GM23338 (cell line): ENCODE measurements around the gene AKAP1. TPM values are rescaled to one million over a fixed set of nuclear protein-coding genes. Genes with fewer than 3 reads are reported as not detected.
A peak's percentile ranks its signal among the peaks of the same experiment; 100 is the strongest.

Experiments
- ATAC-seq: fragments of 200-7000 bp; cut with Tn5 transposase; 3 replicates; pipeline ENCODE4 v1.9.1; 2020
- DNase-seq: peaks from one replicate; pipeline ENCODE4 v3.0.0-alpha.2; 2015; ENCODE audit warnings: low spot score
- H2AFZ ChIP-seq: fragments of 200-600 bp; sonication (generic); 2 replicates; pipeline ENCODE4 v1.8.0; 2016; ENCODE audit warnings: antibody characterized with exemption, mild to moderate bottlenecking, moderate library complexity
- H3F3A ChIP-seq: fragments of 200-600 bp; sonication (generic); replicated peaks from 2 replicates; pipeline ENCODE4 v1.8.0; 2017; ENCODE audit warnings: antibody characterized with exemption, mixed run types, low read depth
- H3K27ac ChIP-seq: fragments of 200-600 bp; sonication (generic); 2 replicates; pipeline ENCODE4 v1.6.1; 2016; ENCODE audit warnings: low read depth
- H3K27me3 ChIP-seq: fragments of 200-600 bp; sonication (generic); 2 replicates; pipeline ENCODE4 v1.8.0; 2016; ENCODE audit warnings: mild to moderate bottlenecking, mixed run types, moderate library complexity; ENCODE audit not compliant: insufficient read depth
- H3K36me3 ChIP-seq: fragments of 200-600 bp; sonication (generic); 2 replicates; pipeline ENCODE4 v1.8.0; 2016; ENCODE audit warnings: mild to moderate bottlenecking; ENCODE audit not compliant: insufficient read depth
- H3K4me1 ChIP-seq: fragments of 200-600 bp; sonication (generic); 2 replicates; pipeline ENCODE4 v1.8.0; 2016; ENCODE audit warnings: mild to moderate bottlenecking, moderate library complexity; ENCODE audit not compliant: insufficient read depth
- H3K4me2 ChIP-seq: fragments of 200-600 bp; sonication (generic); 2 replicates; pipeline ENCODE4 v1.7.1; 2017; ENCODE audit warnings: mixed run types
- H3K4me3 ChIP-seq: fragments of 200-600 bp; sonication (generic); 2 replicates; pipeline ENCODE4 v1.6.1; 2016; ENCODE audit warnings: mixed run types
- H3K79me2 ChIP-seq: fragments of 200-600 bp; sonication (generic); replicated peaks from 2 replicates; pipeline ENCODE4 v1.8.0; 2017; ENCODE audit warnings: mild to moderate bottlenecking; ENCODE audit not compliant: insufficient read depth
- H3K9me2 ChIP-seq: fragments of 200-600 bp; sonication (generic); 2 replicates; pipeline ENCODE4 v1.8.0; 2017; ENCODE audit not compliant: insufficient read depth
- H4K20me1 ChIP-seq: fragments of 200-600 bp; sonication (generic); replicated peaks from 2 replicates; pipeline ENCODE4 v1.8.0; 2017; ENCODE audit warnings: mild to moderate bottlenecking; ENCODE audit not compliant: insufficient read depth
- H3K27ac Mint-ChIP-seq: 2 replicates; pipeline ENCODE4 v1.8.0; 2020; ENCODE audit warnings: inconsistent platforms, mild to moderate bottlenecking, moderate library complexity, mixed read lengths
- H3K27me3 Mint-ChIP-seq: 3 replicates; pipeline ENCODE4 v1.8.0; 2022; ENCODE audit warnings: low read depth, mild to moderate bottlenecking, moderate library complexity, mixed read lengths, inconsistent platforms; ENCODE audit not compliant: insufficient read depth, poor library complexity
- H3K36me3 Mint-ChIP-seq: 3 replicates; pipeline ENCODE4 v1.8.0; 2021; ENCODE audit warnings: low read depth, mild to moderate bottlenecking, inconsistent platforms, moderate library complexity, mixed read lengths
- H3K4me1 Mint-ChIP-seq: 3 replicates; pipeline ENCODE4 v1.8.0; 2020; ENCODE audit warnings: mild to moderate bottlenecking, inconsistent platforms, mixed read lengths
- H3K4me3 Mint-ChIP-seq: 3 replicates; pipeline ENCODE4 v1.8.0; 2021; ENCODE audit warnings: moderate library complexity, mild to moderate bottlenecking, inconsistent platforms, mixed read lengths
- H3K9me3 Mint-ChIP-seq: 3 replicates; pipeline ENCODE4 v1.8.0; 2020; ENCODE audit warnings: moderate library complexity, mild to moderate bottlenecking, inconsistent platforms, mixed read lengths
- CREB1 ChIP-seq: fragments of 250-450 bp; sonication (Bioruptor Pico); IDR thresholded peaks from 2 replicates; pipeline ENCODE4 v1.5.0; 2020; ENCODE audit warnings: low read depth, mild to moderate bottlenecking, moderate library complexity
- CTCF ChIP-seq, 2 experiments: fragments of 200-600 bp in 1 of 2; sonication (generic) in 1 of 2; conservative IDR thresholded peaks; 2 replicates each; pipeline versions ENCODE4 v1.5.1 to v1.6.1; 2016 to 2017; ENCODE audit warnings: antibody characterized with exemption in 2 of 2, low read depth in 2 of 2, mild to moderate bottlenecking in 2 of 2, moderate library complexity in 1 of 2
- JUNB ChIP-seq: IDR thresholded peaks from one replicate; pipeline ENCODE4 v1.6.1; 2016; ENCODE audit warnings: antibody characterized with exemption; ENCODE audit not compliant: unreplicated experiment
- NANOG ChIP-seq: IDR thresholded peaks from 2 replicates; pipeline ENCODE4 v1.6.1; 2016; ENCODE audit warnings: antibody characterized with exemption, borderline replicate concordance
- POLR2AphosphoS5 ChIP-seq: IDR thresholded peaks from 2 replicates; pipeline ENCODE4 v1.6.1; 2016; ENCODE audit warnings: antibody characterized with exemption, low read depth
- STAT1 ChIP-seq: IDR thresholded peaks from one replicate; pipeline ENCODE4 v1.6.1; 2016; ENCODE audit warnings: antibody characterized with exemption; ENCODE audit not compliant: unreplicated experiment
- ZNF114 ChIP-seq: fragments of 250-450 bp; sonication (Bioruptor Pico); IDR thresholded peaks from 2 replicates; pipeline ENCODE4 v1.5.0; 2020; ENCODE audit warnings: mild to moderate bottlenecking, moderate library complexity
- ZNF462 ChIP-seq: fragments of 250-450 bp; sonication (Bioruptor Pico); IDR thresholded peaks from 2 replicates; pipeline ENCODE4 v1.5.0; 2020; ENCODE audit warnings: mild to moderate bottlenecking, moderate library complexity
- polyA plus RNA-seq: library from polyadenylated mRNA; unstranded; fragments of >200 nt; fragmentation: Nextera tagmentation; extraction: Ambion mirVana; gene quantifications from 2 replicates; pipeline ENCODE4 v1.2.1, GENCODE V29; 2016
- total RNA-seq: library from RNA; depleted of rRNA; stranded (reverse); fragments of >200 nt; shearing (Covaris generic); gene quantifications from 2 replicates; pipeline ENCODE4 v1.2.3, GENCODE V29; 2014
- TF ChIP-seq, protein P1 (sequence below): IDR thresholded peaks from 2 replicates; pipeline ENCODE4 v1.6.1; 2016; ENCODE audit warnings: antibody characterized with exemption

Gene AKAP1
- total and polyA plus RNA-seq, 2 experiments from 2014 or later, result 19.6 to 45.9 TPM

- Histone ChIP-seq H4K20me1 (no peaks in the 10 kb centered on the region), H3F3A (peaks cover 8% of the 10 kb centered on the region; the same call in 1 of the 2 replicates), H3K9me2 (no peaks in the 10 kb centered on the region), H3K4me2 (no peak overlapping the region), H3K36me3 (no peaks in the 10 kb centered on the region), H3K27me3 (no peaks in the 10 kb centered on the region), H3K27ac (no peak overlapping the region), H3K79me2 (no peaks in the 10 kb centered on the region), H2AFZ (peak overlapping the region; percentile 95), H3K4me1 (peaks cover 27% of the 10 kb centered on the region), H3K4me3 (no peak overlapping the region)
- Mint-ChIP-seq H3K4me1 (peaks cover 35% of the 10 kb centered on the region), H3K4me3 (no peak overlapping the region), H3K9me3 (peaks cover 3% of the 10 kb centered on the region; the same call in 1 of the 3 replicates), H3K27ac (no peak overlapping the region), H3K27me3 (peaks cover 7% of the 10 kb centered on the region), H3K36me3 (peaks cover 3% of the 10 kb centered on the region; the same call in 2 of the 3 replicates)
- DNase-seq (no peak), ATAC-seq (no peak)
- TF ChIP-seq NANOG (no peak), ZNF462 (CRISPR knock-in tag) (no peak), STAT1 (no peak)
Observed at GRCh38 chr17:57135026-57135788, 50.2 kb downstream of the AKAP1 start.

GRCh38 chr17:57135789-57136291, 50.8 kb downstream of the AKAP1 start:
- Mint-ChIP-seq H3K36me3 (peaks cover 3% of the 10 kb centered on the region; the same call in 2 of the 3 replicates), H3K9me3 (peaks cover 3% of the 10 kb centered on the region; the same call in 1 of the 3 replicates), H3K27ac (no peak overlapping the region), H3K4me1 (peaks cover 35% of the 10 kb centered on the region), H3K4me3 (no peak overlapping the region), H3K27me3 (peaks cover 7% of the 10 kb centered on the region)
- Histone ChIP-seq H3K4me2 (0 out of 2 replicates have a peak overlapping the region, but pooled peaks have one; percentile 38), H3K79me2 (no peaks in the 10 kb centered on the region), H2AFZ (peak overlapping the region; percentile 95), H3K4me3 (no peak overlapping the region), H3F3A (peaks cover 8% of the 10 kb centered on the region; the same call in 1 of the 2 replicates), H4K20me1 (no peaks in the 10 kb centered on the region), H3K27ac (no peak overlapping the region), H3K27me3 (no peaks in the 10 kb centered on the region), H3K9me2 (no peaks in the 10 kb centered on the region), H3K36me3 (no peaks in the 10 kb centered on the region), H3K4me1 (peaks cover 27% of the 10 kb centered on the region)
- ATAC-seq, result peak; percentile 13
- DNase-seq, result no peak
- no peak for TF ChIP-seq CTCF (conservative IDR thresholded peaks at IDR 0.05; ENCODE audit: low read depth in 2 of 2)
- no peak for TF ChIP-seq STAT1
- no peak for TF ChIP-seq NANOG
- TF ChIP-seq ZNF114 (CRISPR knock-in tag), result no peak
- no peak for TF ChIP-seq POLR2AphosphoS5
- TF ChIP-seq, protein P1, sequence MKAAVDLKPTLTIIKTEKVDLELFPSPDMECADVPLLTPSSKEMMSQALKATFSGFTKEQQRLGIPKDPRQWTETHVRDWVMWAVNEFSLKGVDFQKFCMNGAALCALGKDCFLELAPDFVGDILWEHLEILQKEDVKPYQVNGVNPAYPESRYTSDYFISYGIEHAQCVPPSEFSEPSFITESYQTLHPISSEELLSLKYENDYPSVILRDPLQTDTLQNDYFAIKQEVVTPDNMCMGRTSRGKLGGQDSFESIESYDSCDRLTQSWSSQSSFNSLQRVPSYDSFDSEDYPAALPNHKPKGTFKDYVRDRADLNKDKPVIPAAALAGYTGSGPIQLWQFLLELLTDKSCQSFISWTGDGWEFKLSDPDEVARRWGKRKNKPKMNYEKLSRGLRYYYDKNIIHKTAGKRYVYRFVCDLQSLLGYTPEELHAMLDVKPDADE, result no peak
- TF ChIP-seq CREB1, result no peak
- no peak for TF ChIP-seq JUNB
